GM19099 (cell line): ENCODE measurements around the gene THOP1.

Source experiments
- POLR2A ChIP-seq: IDR thresholded peaks from 3 replicates; pipeline ENCODE4 v1.6.1; 2011; ENCODE audit warnings: low read depth; ENCODE audit not compliant: insufficient read length; ENCODE audit errors: extremely low read depth

The THOP1 gene

GRCh38 chr19:2759362-2759761, 25.9 kb upstream of the THOP1 start:
- no peak for TF ChIP-seq POLR2A

GRCh38 chr19:2759965-2760364, 25.3 kb upstream of the THOP1 start:
- no peak for TF ChIP-seq POLR2A

GRCh38 chr19:2761309-2761677, 24.0 kb upstream of the THOP1 start:
- no peak for TF ChIP-seq POLR2A

- TF ChIP-seq POLR2A, result no peak
These were observed 23.2 kb upstream of the THOP1 start for GRCh38 chr19:2761876-2762782.

GRCh38 chr19:2762783-2763496, 22.4 kb upstream of the THOP1 start:
- TF ChIP-seq POLR2A, result no peak

- no peak for TF ChIP-seq POLR2A
These were observed 21.6 kb upstream of the THOP1 start for GRCh38 chr19:2763687-2764086.

GRCh38 chr19:2764945-2765344, 20.4 kb upstream of the THOP1 start:
- TF ChIP-seq POLR2A, result no peak

GRCh38 chr19:2765376-2765775, 19.9 kb upstream of the THOP1 start:
- TF ChIP-seq POLR2A, result no peak

- TF ChIP-seq POLR2A, result no peak
These were observed 18.5 kb upstream of the THOP1 start for GRCh38 chr19:2766594-2767372.

- TF ChIP-seq POLR2A, result no peak
These were observed 17.6 kb upstream of the THOP1 start for GRCh38 chr19:2767688-2768087.

- no peak for TF ChIP-seq POLR2A
These were observed 16.8 kb upstream of the THOP1 start for GRCh38 chr19:2768365-2769132.

- TF ChIP-seq POLR2A, result no peak
These were observed 16.1 kb upstream of the THOP1 start for GRCh38 chr19:2769218-2769617.

- TF ChIP-seq POLR2A, result no peak
These were observed 15.0 kb upstream of the THOP1 start for GRCh38 chr19:2770055-2771013.
